H9 (cell line): ENCODE measurements around the gene PRPF6. TPM values are rescaled to one million over a fixed set of nuclear protein-coding genes. Genes with fewer than 3 reads are reported as not detected.

Source experiments
- DNase-seq: peaks from one replicate; pipeline ENCODE4 v3.0.0-alpha.2; 2017
- H2AFZ ChIP-seq: one replicate; pipeline ENCODE4 v1.6.1; 2013; ENCODE audit warnings: mild to moderate bottlenecking, low read length, control low read depth, moderate library complexity
- H2AK5ac ChIP-seq: 2 replicates; pipeline ENCODE4 v1.6.1; 2013; ENCODE audit warnings: low read length, control low read depth, mixed read lengths; ENCODE audit not compliant: insufficient read length
- H2BK120ac ChIP-seq: one replicate; pipeline ENCODE4 v1.6.1; 2013; ENCODE audit warnings: low read depth, mild to moderate bottlenecking, low read length, control low read depth, inconsistent platforms; ENCODE audit not compliant: poor library complexity, severe bottlenecking
- H2BK12ac ChIP-seq: 2 replicates; pipeline ENCODE4 v1.6.1; 2013; ENCODE audit warnings: low read length, control low read depth, mixed read lengths, low read depth; ENCODE audit not compliant: insufficient read length
- H2BK15ac ChIP-seq: 2 replicates; pipeline ENCODE4 v1.6.1; 2013; ENCODE audit warnings: low read depth, low read length, control low read depth
- H2BK20ac ChIP-seq: one replicate; pipeline ENCODE4 v1.6.1; 2013; ENCODE audit warnings: low read depth, mild to moderate bottlenecking, low read length, control low read depth, inconsistent platforms; ENCODE audit not compliant: poor library complexity, severe bottlenecking
- H2BK5ac ChIP-seq: 2 replicates; pipeline ENCODE4 v1.6.1; 2013; ENCODE audit warnings: low read length, control low read depth, mixed read lengths; ENCODE audit not compliant: insufficient read length
- H3K14ac ChIP-seq: 2 replicates; pipeline ENCODE4 v1.6.1; 2013; ENCODE audit warnings: low read length, control low read depth; ENCODE audit not compliant: insufficient read depth
- H3K18ac ChIP-seq: 2 replicates; pipeline ENCODE4 v1.6.1; 2013; ENCODE audit warnings: low read depth, mild to moderate bottlenecking, mixed read lengths, low read length, control low read depth; ENCODE audit not compliant: insufficient read length
- H3K23ac ChIP-seq: 2 replicates; pipeline ENCODE4 v1.6.1; 2013; ENCODE audit warnings: low read length, control low read depth, mixed read lengths, low read depth; ENCODE audit not compliant: insufficient read length
- H3K23me2 ChIP-seq: 2 replicates; pipeline ENCODE4 v1.6.1; 2013; ENCODE audit warnings: low read depth, mild to moderate bottlenecking, mixed read lengths, low read length, control low read depth; ENCODE audit not compliant: insufficient read length, poor library complexity, severe bottlenecking
- H3K27ac ChIP-seq: 2 replicates; pipeline ENCODE4 v1.5.1; 2013; ENCODE audit warnings: low read length, control low read depth, mixed read lengths, low read depth; ENCODE audit not compliant: insufficient read length
- H3K27me3 ChIP-seq: 2 replicates; pipeline ENCODE4 v1.6.1; 2013; ENCODE audit warnings: low read length, control low read depth, inconsistent platforms; ENCODE audit not compliant: insufficient read depth
- H3K4ac ChIP-seq: 2 replicates; pipeline ENCODE4 v1.6.1; 2013; ENCODE audit warnings: low read depth, mild to moderate bottlenecking, control low read depth, inconsistent platforms, low read length, moderate library complexity
- H3K4me1 ChIP-seq: 2 replicates; pipeline ENCODE4 v1.6.1; 2013; ENCODE audit warnings: low read length, control low read depth, inconsistent platforms; ENCODE audit not compliant: insufficient read depth
- H3K4me2 ChIP-seq: 2 replicates; pipeline ENCODE4 v1.6.1; 2013; ENCODE audit warnings: low read length, control low read depth, mixed read lengths; ENCODE audit not compliant: insufficient read length, insufficient read depth
- H3K56ac ChIP-seq: 2 replicates; pipeline ENCODE4 v1.6.1; 2013; ENCODE audit warnings: low read depth, mild to moderate bottlenecking, mixed read lengths, low read length, control low read depth; ENCODE audit not compliant: insufficient read length
- H3K79me1 ChIP-seq: 2 replicates; pipeline ENCODE4 v1.6.1; 2013; ENCODE audit warnings: low read depth, mild to moderate bottlenecking, moderate library complexity, low read length, control low read depth, inconsistent platforms; ENCODE audit not compliant: insufficient read depth, poor library complexity, severe bottlenecking
- H3K79me2 ChIP-seq: 2 replicates; pipeline ENCODE4 v1.6.1; 2013; ENCODE audit warnings: low read length, control low read depth, inconsistent platforms; ENCODE audit not compliant: insufficient read depth
- H3K9ac ChIP-seq: 2 replicates; pipeline ENCODE4 v1.6.1; 2013; ENCODE audit warnings: low read length, control low read depth, mixed read lengths; ENCODE audit not compliant: insufficient read length; ENCODE audit errors: extremely low read depth
- H3K9me3 ChIP-seq: one replicate; pipeline ENCODE4 v1.6.1; 2013; ENCODE audit warnings: low read depth, low read length, inconsistent platforms; ENCODE audit not compliant: control insufficient read depth
- H3T11ph ChIP-seq: one replicate; pipeline ENCODE4 v1.6.1; 2013; ENCODE audit warnings: mild to moderate bottlenecking, low read length, control low read depth, inconsistent platforms
- H4K20me1 ChIP-seq: one replicate; pipeline ENCODE4 v1.6.1; 2013; ENCODE audit not compliant: control insufficient read depth, insufficient read length, insufficient read depth
- H4K5ac ChIP-seq: 2 replicates; pipeline ENCODE4 v1.6.1; 2013; ENCODE audit warnings: low read depth, mild to moderate bottlenecking, mixed read lengths, low read length, control low read depth; ENCODE audit not compliant: insufficient read length
- H4K8ac ChIP-seq: replicated peaks from 2 replicates; pipeline ENCODE4 v1.6.1; 2013; ENCODE audit warnings: low read length, control low read depth, mixed read lengths, low read depth; ENCODE audit not compliant: insufficient read length
- H4K91ac ChIP-seq: 2 replicates; pipeline ENCODE4 v1.6.1; 2013; ENCODE audit warnings: low read depth, mild to moderate bottlenecking, moderate library complexity, mixed read lengths, low read length, control low read depth; ENCODE audit not compliant: insufficient read length
- H3K27ac Mint-ChIP-seq, 3 experiments: 2 replicates in 2 of 3; 3 replicates in 1 of 3; pipeline ENCODE4 v1.8.0; 2020 to 2021; ENCODE audit warnings: mixed read lengths in 3 of 3, mild to moderate bottlenecking in 1 of 3, moderate library complexity in 1 of 3
- H3K27me3 Mint-ChIP-seq: 2 replicates; pipeline ENCODE4 v1.8.0; 2021; ENCODE audit warnings: low read depth, mild to moderate bottlenecking, moderate library complexity, mixed read lengths
- H3K36me3 Mint-ChIP-seq, 3 experiments: 2 replicates in 2 of 3; 3 replicates in 1 of 3; pipeline ENCODE4 v1.8.0; 2020 to 2021; ENCODE audit warnings: low read depth in 3 of 3, mixed read lengths in 3 of 3; ENCODE audit not compliant: insufficient read depth in 1 of 3
- H3K4me1 Mint-ChIP-seq, 2 experiments: 2 replicates each; pipeline ENCODE4 v1.8.0; 2020; ENCODE audit warnings: mixed read lengths in 2 of 2
- H3K4me3 Mint-ChIP-seq, 2 experiments: 2 replicates in 1 of 2; 3 replicates in 1 of 2; pipeline ENCODE4 v1.8.0; 2020 to 2021; ENCODE audit warnings: mild to moderate bottlenecking in 2 of 2, mixed read lengths in 2 of 2, moderate library complexity in 1 of 2
- H3K9me3 Mint-ChIP-seq, 2 experiments: 2 replicates in 1 of 2; 3 replicates in 1 of 2; pipeline ENCODE4 v1.8.0; 2020; ENCODE audit warnings: mild to moderate bottlenecking in 2 of 2, mixed read lengths in 2 of 2, moderate library complexity in 1 of 2
- CTCF ChIP-seq: fragments of 200-600 bp; sonication (generic); conservative IDR thresholded peaks from 3 replicates; pipeline ENCODE4 v1.8.0; 2021; ENCODE audit warnings: antibody characterized with exemption, mild to moderate bottlenecking
- WGBS: extraction: QIAGEN DNeasy Blood & Tissue Kit; methylation state at CpG from one replicate; pipeline ENCODE4 v1.1.7; 2013; ENCODE audit warnings: missing lambda C conversion rate, low lambda C conversion rate, mixed read lengths; ENCODE audit not compliant: insufficient read length; ENCODE audit errors: extremely low coverage; 5-methylcytosine and 5-hydroxymethylcytosine counted together
- total RNA-seq: library from RNA; stranded (reverse); gene quantifications from 2 replicates; pipeline ENCODE4 v1.2.1, GENCODE V29; 2021

PRPF6 gene
- total RNA-seq, 1 experiment from 2014 or later, result 87.9 TPM

GRCh38 chr20:64030371-64031134, 49.6 kb downstream of the PRPF6 start:
- Mint-ChIP-seq H3K4me3 (no peak overlapping the region), H3K9me3 (no peaks in the 10 kb centered on the region), H3K4me1 (peaks cover 6 to 7% of the 10 kb centered on the region in 2 experiments; a peak in 3 of 4 replicates), H3K36me3 (peaks cover 29 to 84% (median 66%) of the 10 kb centered on the region in 3 experiments), H3K27ac (no peak overlapping the region), H3K27me3 (no peaks in the 10 kb centered on the region)
- Histone ChIP-seq H4K91ac (no peak overlapping the region), H2AFZ (no peak overlapping the region), H2BK12ac (no peak overlapping the region), H2BK5ac (no peak overlapping the region), H2BK15ac (no peak overlapping the region), H3K14ac (no peak overlapping the region), H3K56ac (no peak overlapping the region), H3K27me3 (no peaks in the 10 kb centered on the region), H4K20me1 (no peaks in the 10 kb centered on the region), H3K79me2 (no peaks in the 10 kb centered on the region), H3K79me1 (no peaks in the 10 kb centered on the region), H3T11ph (no peak overlapping the region), H3K9ac (no peak overlapping the region), H3K23me2 (no peaks in the 10 kb centered on the region), H2BK120ac (no peak overlapping the region), H2AK5ac (no peak overlapping the region), H3K18ac (no peak overlapping the region), H3K4me2 (no peak overlapping the region), H3K27ac (no peak overlapping the region), H3K23ac (no peak overlapping the region), H3K4ac (no peak overlapping the region), H4K8ac (no peak overlapping the region), H2BK20ac (no peak overlapping the region), H4K5ac (no peak overlapping the region), H3K9me3 (no peaks in the 10 kb centered on the region), H3K4me1 (no peaks in the 10 kb centered on the region; the same call in 1 of the 2 replicates)
- no CpG with 5 or more reads among the region's 20 CpGs for WGBS
- TF ChIP-seq CTCF, result no peak
- no peak for DNase-seq
